MM.1S (cell line): ENCODE measurements around the gene UQCC2.

Experiments
- DNase-seq: peaks from one replicate; pipeline ENCODE4 v3.0.0-alpha.2; 2015
- H2AFZ ChIP-seq: fragments of 300-600 bp; sonication (generic); 2 replicates; pipeline ENCODE4 v1.6.0; 2016; ENCODE audit warnings: antibody characterized with exemption, low read length
- H3F3A ChIP-seq: fragments of 300-600 bp; sonication (generic); 2 replicates; pipeline ENCODE4 v1.6.1; 2016; ENCODE audit warnings: mild to moderate bottlenecking, antibody characterized with exemption, low read length, moderate library complexity, mixed read lengths; ENCODE audit not compliant: insufficient read depth
- H3K27ac ChIP-seq: fragments of 300-600 bp; sonication (generic); 2 replicates; pipeline ENCODE4 v1.5.1; 2016; ENCODE audit warnings: mild to moderate bottlenecking, low read length
- H3K27me3 ChIP-seq: fragments of 300-600 bp; sonication (generic); replicated peaks from 2 replicates; pipeline ENCODE4 v1.6.0; 2016; ENCODE audit warnings: low read length; ENCODE audit not compliant: insufficient read depth
- H3K36me3 ChIP-seq: fragments of 300-600 bp; sonication (generic); replicated peaks from 2 replicates; pipeline ENCODE4 v1.6.1; 2016; ENCODE audit warnings: mild to moderate bottlenecking, low read length, mixed read lengths; ENCODE audit not compliant: insufficient read depth
- H3K4me1 ChIP-seq: fragments of 300-600 bp; sonication (generic); 2 replicates; pipeline ENCODE4 v1.6.1; 2016; ENCODE audit warnings: low read length, mixed read lengths
- H3K4me2 ChIP-seq: fragments of 300-600 bp; sonication (generic); 2 replicates; pipeline ENCODE4 v1.6.0; 2016; ENCODE audit warnings: low read depth, low read length
- H3K4me3 ChIP-seq: fragments of 300-600 bp; sonication (generic); 2 replicates; pipeline ENCODE4 v1.5.1; 2016; ENCODE audit warnings: low read length, mixed read lengths
- H3K79me2 ChIP-seq: fragments of 300-600 bp; sonication (generic); 2 replicates; pipeline ENCODE4 v1.6.1; 2016; ENCODE audit warnings: mixed run types, low read length, mixed read lengths
- H3K9ac ChIP-seq: fragments of 300-600 bp; sonication (generic); 2 replicates; pipeline ENCODE4 v1.6.1; 2016; ENCODE audit warnings: low read length, mixed read lengths
- H3K9me2 ChIP-seq: fragments of 300-600 bp; sonication (generic); replicated peaks from 2 replicates; pipeline ENCODE4 v1.6.1; 2016; ENCODE audit warnings: mild to moderate bottlenecking, low read length, mixed read lengths; ENCODE audit not compliant: insufficient read depth
- H3K9me3 ChIP-seq: fragments of 300-600 bp; sonication (generic); replicated peaks from 2 replicates; pipeline ENCODE4 v1.6.1; 2016; ENCODE audit warnings: mild to moderate bottlenecking, low read length, mixed read lengths; ENCODE audit not compliant: insufficient read depth
- H4K20me1 ChIP-seq: fragments of 300-600 bp; sonication (generic); 2 replicates; pipeline ENCODE4 v1.6.1; 2016; ENCODE audit warnings: mild to moderate bottlenecking, low read length, moderate library complexity, mixed read lengths; ENCODE audit not compliant: insufficient read depth
- CTCF ChIP-seq: fragments of 300-600 bp; sonication (generic); IDR thresholded peaks from 2 replicates; pipeline ENCODE4 v1.5.1; 2016; ENCODE audit warnings: antibody characterized with exemption, low read length, mixed read lengths
- EZH2 ChIP-seq: fragments of 300-600 bp; sonication (generic); optimal IDR thresholded peaks from 2 replicates; pipeline ENCODE3; 2017; ENCODE audit warnings: low read depth, mild to moderate bottlenecking, antibody characterized with exemption, low read length, mixed read lengths
- EZH2phosphoT487 ChIP-seq: fragments of 300-600 bp; sonication (generic); IDR thresholded peaks from 2 replicates; pipeline ENCODE4 v1.6.1; 2018; ENCODE audit warnings: antibody characterized with exemption, low read length

UQCC2 gene

GRCh38 chr6:33694401-33694931, 17.0 kb downstream of the UQCC2 start:
- Histone ChIP-seq H3K4me2 (no peak overlapping the region), H3K9me2 (no peaks in the 10 kb centered on the region), H3K4me3 (no peak overlapping the region), H2AFZ (no peak overlapping the region), H3K36me3 (peaks cover 5% of the 10 kb centered on the region; the same call in 1 of the 2 replicates), H4K20me1 (no peaks in the 10 kb centered on the region), H3K4me1 (no peaks in the 10 kb centered on the region), H3K27ac (no peak overlapping the region), H3K9ac (no peak overlapping the region), H3K79me2 (no peaks in the 10 kb centered on the region), H3F3A (0 out of 2 replicates have a peak, but pooled peaks cover 6% of the 10 kb centered on the region), H3K27me3 (no peaks in the 10 kb centered on the region), H3K9me3 (no peaks in the 10 kb centered on the region)
- no peak for DNase-seq
- no peak for TF ChIP-seq CTCF
- no peak for TF ChIP-seq EZH2
- TF ChIP-seq EZH2phosphoT487, result no peak

- Histone ChIP-seq H3K27ac (no peak overlapping the region), H3K79me2 (no peaks in the 10 kb centered on the region), H3K9me3 (no peaks in the 10 kb centered on the region), H3K4me3 (no peak overlapping the region), H3K36me3 (peaks cover 5% of the 10 kb centered on the region; the same call in 1 of the 2 replicates), H3K27me3 (no peaks in the 10 kb centered on the region), H3F3A (0 out of 2 replicates have a peak, but pooled peaks cover 6% of the 10 kb centered on the region), H3K9ac (no peak overlapping the region), H3K4me1 (no peaks in the 10 kb centered on the region), H4K20me1 (no peaks in the 10 kb centered on the region), H3K4me2 (no peak overlapping the region), H2AFZ (no peak overlapping the region), H3K9me2 (no peaks in the 10 kb centered on the region)
- no peak for TF ChIP-seq EZH2
- no peak for TF ChIP-seq CTCF
- no peak for TF ChIP-seq EZH2phosphoT487
- DNase-seq, result no peak
Observed at GRCh38 chr6:33693186-33694105, 18.1 kb downstream of the UQCC2 start.

- Histone ChIP-seq H4K20me1 (no peaks in the 10 kb centered on the region), H3K4me3 (no peak overlapping the region), H3K79me2 (no peaks in the 10 kb centered on the region), H3K4me2 (no peak overlapping the region), H2AFZ (no peak overlapping the region), H3K9ac (no peak overlapping the region), H3K4me1 (no peaks in the 10 kb centered on the region), H3K9me3 (no peaks in the 10 kb centered on the region), H3K27ac (no peak overlapping the region), H3K27me3 (no peaks in the 10 kb centered on the region), H3K9me2 (no peaks in the 10 kb centered on the region), H3K36me3 (peaks cover 5% of the 10 kb centered on the region; the same call in 1 of the 2 replicates), H3F3A (0 out of 2 replicates have a peak, but pooled peaks cover 6% of the 10 kb centered on the region)
- TF ChIP-seq EZH2phosphoT487 (no peak), EZH2 (no peak), CTCF (no peak)
- DNase-seq, result no peak
Observed at GRCh38 chr6:33692760-33693158, 18.7 kb downstream of the UQCC2 start.
